T-helper 1 cell treated with Interleukin-12 subunit alpha and Interleukin-12 subunit beta and Interleukin-4 antibody, amounts not matched to agents 30 μg/mL and 1 μg/mL, for 36 hours (primary cell): ENCODE measurements around the gene FGF18.
"Not testable (repeated sequence)": the region's sequence is repeated elsewhere in the genome, so short reads cannot be mapped to it uniquely, and the experiment has no call there.

Source experiments
- H3K27ac Mint-ChIP-seq: one replicate; pipeline ENCODE4 v1.8.0; 2021; ENCODE audit warnings: mild to moderate bottlenecking, mixed read lengths
- H3K27me3 Mint-ChIP-seq: one replicate; pipeline ENCODE4 v1.8.0; 2021; ENCODE audit warnings: low read depth, mixed read lengths
- H3K36me3 Mint-ChIP-seq: one replicate; pipeline ENCODE4 v1.8.0; 2021; ENCODE audit warnings: low read depth, mixed read lengths
- H3K4me1 Mint-ChIP-seq: one replicate; pipeline ENCODE4 v1.8.0; 2021; ENCODE audit warnings: low read depth, mixed read lengths
- H3K4me3 Mint-ChIP-seq: one replicate; pipeline ENCODE4 v1.8.0; 2021; ENCODE audit warnings: mild to moderate bottlenecking, moderate library complexity, mixed read lengths
- H3K9me3 Mint-ChIP-seq: one replicate; pipeline ENCODE4 v1.8.0; 2021; ENCODE audit warnings: mixed read lengths

Gene FGF18

DNA sequence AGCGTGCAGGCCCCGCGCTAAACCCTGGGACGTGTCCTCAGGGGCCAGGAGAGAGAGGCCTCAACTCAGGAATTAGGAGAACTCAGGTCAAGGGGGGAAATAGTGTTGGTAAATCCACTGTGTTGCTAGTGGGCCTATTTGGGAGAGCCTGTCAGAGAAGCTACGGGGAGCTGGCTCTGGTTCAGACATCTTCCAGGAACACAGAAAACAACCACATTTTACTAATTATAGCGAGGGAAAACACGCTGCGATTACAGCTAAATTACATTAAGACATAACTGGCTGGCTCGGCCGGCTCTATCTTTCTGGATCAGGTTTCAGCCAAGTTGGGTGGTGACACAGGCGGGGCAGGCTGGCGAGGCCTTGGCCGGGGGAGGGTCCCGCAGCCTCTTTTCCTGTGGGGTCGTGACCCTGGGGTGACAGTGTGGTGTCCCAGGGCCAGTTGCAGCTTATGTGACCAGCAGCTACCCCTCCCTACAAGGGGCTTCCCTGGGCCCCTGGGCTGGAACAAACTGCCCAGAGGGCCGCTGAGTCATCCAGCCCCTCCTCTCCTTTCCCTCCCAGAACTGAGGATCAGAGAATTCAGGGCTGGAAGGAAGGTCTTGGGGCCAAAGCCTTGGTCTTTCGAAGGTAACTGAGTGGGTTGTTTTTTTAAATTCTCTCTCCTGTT, 75.1 kb downstream of the FGF18 start:
- Mint-ChIP-seq H3K4me3 (no peak overlapping the region), H3K9me3 (no peaks in the 10 kb centered on the region), H3K4me1 (no peaks in the 10 kb centered on the region), H3K27ac (no peak overlapping the region), H3K36me3 (no peaks in the 10 kb centered on the region), H3K27me3 (no peaks in the 10 kb centered on the region)

- no peak overlapping the region for H3K27ac Mint-ChIP-seq
- H3K4me3 Mint-ChIP-seq: no peak overlapping the region
- no peaks in the 10 kb centered on the region for H3K36me3 Mint-ChIP-seq
- no peaks in the 10 kb centered on the region for H3K4me1 Mint-ChIP-seq
- H3K27me3 Mint-ChIP-seq: no peaks in the 10 kb centered on the region
- no peaks in the 10 kb centered on the region for H3K9me3 Mint-ChIP-seq
Measured at GRCh38 chr5:171495122-171495700, 75.8 kb downstream of the FGF18 start.

DNA sequence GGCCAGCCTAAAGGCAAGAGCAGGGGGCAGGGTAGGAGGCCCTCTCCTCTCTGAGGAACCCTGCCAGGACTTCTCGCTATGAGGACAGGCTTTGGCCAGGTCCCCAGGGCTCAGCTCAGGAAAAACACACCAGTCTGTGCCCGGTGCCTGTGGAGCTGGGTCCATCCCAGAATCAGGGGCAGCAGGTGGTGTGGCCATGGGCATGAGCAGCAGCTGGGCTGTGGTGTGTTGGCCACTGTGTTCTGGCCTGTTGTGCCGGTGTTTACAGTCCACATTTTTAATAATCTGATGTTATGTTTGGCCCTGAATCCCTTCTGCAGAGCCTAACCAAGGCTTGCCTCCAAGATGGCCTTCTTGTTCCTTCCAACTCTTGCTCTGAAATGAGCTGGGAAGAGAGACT, 77.0 kb downstream of the FGF18 start:
- no peaks in the 10 kb centered on the region for H3K4me1 Mint-ChIP-seq
- no peaks in the 10 kb centered on the region for H3K27me3 Mint-ChIP-seq
- H3K9me3 Mint-ChIP-seq: no peaks in the 10 kb centered on the region
- H3K4me3 Mint-ChIP-seq: no peak overlapping the region
- H3K36me3 Mint-ChIP-seq: no peaks in the 10 kb centered on the region
- no peak overlapping the region for H3K27ac Mint-ChIP-seq

DNA sequence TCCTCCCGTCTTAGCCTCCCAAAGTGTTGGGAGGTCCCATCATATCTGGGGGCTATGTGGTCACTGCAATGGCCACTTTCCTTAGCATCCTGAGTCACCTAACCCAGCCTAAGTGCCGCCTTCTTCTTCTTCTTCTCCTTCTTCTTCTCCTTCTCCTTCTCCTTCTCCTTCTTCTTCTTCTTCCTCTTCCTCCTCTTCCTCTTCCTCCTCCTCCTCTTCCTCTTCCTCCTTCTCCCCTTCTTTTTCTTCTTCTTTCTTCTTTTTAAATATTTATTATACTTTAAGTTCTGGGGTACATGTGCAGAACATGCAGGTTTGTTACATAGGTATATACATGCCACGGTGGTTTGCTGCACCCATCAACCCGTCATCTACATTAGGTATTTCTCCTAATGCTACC, 78.0 kb downstream of the FGF18 start:
- H3K27me3 Mint-ChIP-seq, H3K4me1 Mint-ChIP-seq, H3K9me3 Mint-ChIP-seq, H3K36me3 Mint-ChIP-seq, H3K27ac Mint-ChIP-seq, H3K4me3 Mint-ChIP-seq: not testable (repeated sequence)

DNA sequence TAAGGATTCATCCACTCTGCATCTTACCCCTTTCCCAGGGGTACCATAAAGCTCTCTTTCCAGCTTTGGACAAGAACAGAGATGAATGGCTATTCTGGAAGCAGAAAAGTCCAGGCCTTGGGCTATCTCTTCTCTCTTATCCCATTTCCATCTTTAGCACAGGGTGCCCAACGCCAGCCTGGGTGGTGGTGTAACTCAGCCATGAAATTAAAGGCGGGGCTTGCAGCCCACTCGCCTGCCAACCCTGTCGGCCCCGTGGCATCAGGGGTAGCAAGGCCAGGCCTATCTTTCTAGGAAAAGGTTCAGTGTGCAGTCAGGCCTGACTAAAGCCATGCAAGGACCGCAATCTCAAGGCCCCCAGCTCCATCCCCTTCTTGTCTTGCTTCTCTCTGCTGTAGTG, 78.7 kb downstream of the FGF18 start:
- Mint-ChIP-seq H3K27ac (no peak overlapping the region), H3K36me3 (no peaks in the 10 kb centered on the region), H3K4me3 (no peak overlapping the region), H3K27me3 (peaks cover 4% of the 10 kb centered on the region), H3K9me3 (no peaks in the 10 kb centered on the region), H3K4me1 (no peaks in the 10 kb centered on the region)

GRCh38 chr5:171499611-171500010, 80.2 kb downstream of the FGF18 start:
- Mint-ChIP-seq H3K27ac (no peak overlapping the region), H3K27me3 (peaks cover 4% of the 10 kb centered on the region), H3K36me3 (no peaks in the 10 kb centered on the region), H3K4me1 (no peaks in the 10 kb centered on the region), H3K4me3 (no peak overlapping the region), H3K9me3 (no peaks in the 10 kb centered on the region)

GRCh38 chr5:171505473-171506043, 86.1 kb downstream of the FGF18 start:
- H3K36me3 Mint-ChIP-seq: no peaks in the 10 kb centered on the region
- no peak overlapping the region for H3K27ac Mint-ChIP-seq
- H3K4me3 Mint-ChIP-seq: no peak overlapping the region
- peaks cover 7% of the 10 kb centered on the region for H3K27me3 Mint-ChIP-seq
- no peaks in the 10 kb centered on the region for H3K9me3 Mint-ChIP-seq
- no peaks in the 10 kb centered on the region for H3K4me1 Mint-ChIP-seq

DNA sequence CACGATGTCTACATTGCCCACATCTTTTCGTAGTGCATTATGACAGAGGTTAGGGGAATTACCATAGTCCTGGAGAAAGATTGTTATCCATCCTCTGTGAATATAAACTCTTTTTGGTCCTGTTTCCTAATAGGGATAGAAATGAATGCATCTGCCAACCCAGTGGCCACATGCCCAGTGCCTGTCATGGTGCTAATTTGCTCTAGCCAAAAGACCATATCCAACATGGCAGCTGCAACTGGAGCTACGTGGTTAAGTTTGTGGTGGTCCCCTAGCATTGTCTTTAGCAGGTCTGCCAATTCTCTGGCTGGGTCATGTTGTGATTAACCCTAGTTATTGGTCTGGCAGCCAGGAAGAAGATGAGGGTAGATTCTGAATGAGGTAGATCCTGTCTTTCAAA, 87.5 kb downstream of the FGF18 start:
- no peaks in the 10 kb centered on the region for H3K9me3 Mint-ChIP-seq
- H3K4me3 Mint-ChIP-seq: no peak overlapping the region
- H3K36me3 Mint-ChIP-seq: no peaks in the 10 kb centered on the region
- H3K4me1 Mint-ChIP-seq: no peaks in the 10 kb centered on the region
- H3K27ac Mint-ChIP-seq: no peak overlapping the region
- peaks cover 7% of the 10 kb centered on the region for H3K27me3 Mint-ChIP-seq
